ENCODE data around the gene CDK5RAP3. TPM values are rescaled to one million over a fixed set of nuclear protein-coding genes. Genes with fewer than 3 reads are reported as not detected.
"Not testable (repeated sequence)": the region's sequence is repeated elsewhere in the genome, so short reads cannot be mapped to it uniquely, and the experiment has no call there.

Gene CDK5RAP3
- polyA plus RNA-seq, 3 donors: 119 to 176 (median 156) TPM

DNA sequence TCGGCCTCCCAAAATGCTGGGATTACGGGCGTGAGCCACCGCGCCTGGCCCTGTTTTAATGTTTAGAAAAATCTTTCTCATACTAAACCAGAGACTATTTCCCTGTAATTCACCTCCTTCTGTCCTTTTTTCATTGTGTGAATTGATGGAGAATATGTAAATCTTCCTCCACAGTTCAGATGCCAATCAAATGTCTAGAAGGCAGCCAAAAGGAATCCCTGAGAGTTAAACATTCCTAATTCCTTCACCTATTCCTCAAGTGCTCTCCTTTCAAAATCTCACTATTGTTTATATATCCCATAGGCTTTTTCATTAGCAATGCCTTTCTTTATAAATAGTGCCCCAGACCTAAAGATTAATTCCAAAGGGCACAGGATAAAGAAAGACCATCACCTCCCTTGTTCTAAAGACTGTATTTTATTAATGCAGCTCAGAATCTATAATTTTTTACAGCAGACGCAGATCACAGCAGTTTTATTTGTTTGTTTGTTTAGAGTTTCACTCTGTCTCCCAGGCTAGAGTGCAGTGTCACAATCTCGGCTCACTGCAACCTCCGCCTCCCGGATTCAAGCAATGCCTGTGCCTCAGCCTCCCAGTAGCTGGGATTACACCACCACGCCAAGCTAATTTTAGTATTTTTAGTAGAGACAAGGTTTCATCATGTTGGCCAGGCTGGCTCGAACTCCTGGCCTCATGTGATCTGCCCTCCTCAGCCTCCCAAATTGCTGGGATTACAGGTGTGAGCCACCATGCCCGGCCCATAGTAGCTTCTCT lies 36.2 kb downstream of the CDK5RAP3 start:
- H3K27ac ChIP-seq (ENCODE audit: low read depth, low read length): no peak overlapping the region
- WGBS, 3 donors: 86 to 90% (median 86%) methylated on average over 12 of the region's 12 CpGs

DNA sequence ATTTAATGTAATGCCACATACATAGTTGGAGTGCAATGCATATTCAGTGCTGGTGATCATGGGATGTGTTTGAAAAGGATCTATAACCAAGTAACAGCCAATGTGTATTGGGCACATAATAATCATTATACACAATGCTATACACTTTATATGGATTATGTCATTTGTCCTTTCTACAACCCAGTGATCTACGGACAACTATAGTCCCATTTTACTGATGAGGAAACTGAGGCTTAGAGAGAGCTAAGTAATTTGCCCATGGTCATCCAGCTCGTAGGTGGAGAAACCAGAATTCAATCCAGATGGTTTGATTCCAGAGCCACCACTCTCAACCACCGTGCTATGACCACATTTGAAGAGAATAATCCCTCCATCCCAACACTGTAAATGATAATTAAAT lies 39.3 kb downstream of the CDK5RAP3 start:
- 82 to 95% (median 90%) methylated on average over 3 of the region's 3 CpGs for WGBS, 3 donors

DNA sequence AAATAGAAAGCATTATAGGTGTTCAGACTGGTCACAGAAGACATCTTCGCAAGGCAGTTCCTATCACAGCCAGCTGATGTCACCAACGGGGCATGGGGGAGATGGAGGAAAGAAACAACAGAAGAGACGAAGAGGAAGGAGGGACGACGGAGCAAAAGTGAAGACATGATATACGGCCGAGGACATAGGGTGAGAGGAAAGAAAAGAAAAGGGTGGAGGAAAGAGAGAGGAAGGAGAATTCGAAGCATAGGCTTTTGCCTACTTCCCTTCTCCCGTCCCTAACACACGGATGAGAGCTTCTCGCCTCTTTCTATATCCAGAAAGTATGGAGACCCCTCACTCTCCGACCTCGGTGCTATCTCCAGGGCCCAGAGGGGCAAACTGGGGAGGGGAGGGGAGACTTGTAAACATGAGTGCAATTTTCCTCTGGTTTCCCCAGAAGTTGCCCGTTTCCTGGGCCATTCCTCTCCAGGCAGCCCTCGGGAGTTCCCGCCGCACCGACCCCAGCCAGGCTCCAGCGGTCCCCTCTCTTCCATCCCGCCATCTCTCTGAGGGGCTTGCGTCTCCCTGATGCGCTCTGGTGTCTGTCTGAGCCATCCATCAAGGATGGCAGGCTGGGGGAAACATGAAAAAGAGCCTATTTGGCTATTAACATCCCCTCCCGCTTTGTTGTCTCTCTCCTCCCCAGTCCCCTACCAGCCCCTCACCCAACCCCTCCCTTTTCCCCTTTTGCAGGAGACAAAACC lies 40.7 kb downstream of the CDK5RAP3 start:
- no peak overlapping the region for H3K27ac ChIP-seq (ENCODE audit: low read depth, low read length)
- 7 to 12% (median 11%) methylated on average over 21 to 23 of the region's 23 CpGs for WGBS, 3 donors

More for the DNA sequence above, 39.3 kb downstream of the CDK5RAP3 start:
- no peak overlapping the region for H3K27ac ChIP-seq (ENCODE audit: low read depth, low read length)

DNA sequence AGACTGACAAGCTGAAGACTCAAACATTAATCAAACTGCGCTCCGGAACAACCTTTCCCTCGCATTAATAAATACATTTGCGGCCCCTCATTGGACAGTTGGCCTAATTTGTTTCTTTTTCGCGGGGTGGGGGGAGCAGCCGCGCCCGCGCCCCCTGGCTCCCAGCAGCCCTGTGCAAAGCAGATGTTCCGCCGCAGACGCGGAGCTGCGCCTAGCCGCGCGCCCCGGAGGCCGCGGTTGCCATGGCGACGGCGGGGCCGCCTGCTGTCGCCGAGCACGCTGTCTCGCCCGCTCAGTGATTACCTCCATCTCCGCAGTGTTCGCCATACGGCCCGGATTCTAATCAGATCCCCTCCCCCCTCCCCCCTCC lies 41.2 kb downstream of the CDK5RAP3 start:
- no peak overlapping the region for H3K27ac ChIP-seq (ENCODE audit: low read depth, low read length)
- 1 to 2% (median 1%) methylated on average over 34 of the region's 34 CpGs for WGBS, 3 donors

DNA sequence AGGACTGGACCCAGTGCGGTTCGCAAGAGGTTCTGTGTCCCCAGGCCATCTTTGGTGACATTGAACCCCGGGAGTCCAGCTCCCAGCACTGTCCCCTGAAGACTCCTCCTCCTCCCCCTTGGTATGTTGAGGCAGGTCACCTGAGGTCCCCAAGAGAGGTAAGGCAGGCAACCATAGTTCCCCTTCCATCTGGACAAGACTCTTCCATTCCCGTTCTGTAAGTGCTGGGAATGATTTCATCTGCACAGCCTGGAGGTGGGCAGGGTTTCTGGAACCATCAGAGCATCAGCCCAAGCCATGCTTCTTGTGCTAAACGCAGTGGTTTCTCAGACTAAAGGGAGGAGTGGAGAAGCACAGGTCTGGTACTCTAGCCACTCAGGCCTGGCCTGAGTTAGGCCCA lies 41.7 kb downstream of the CDK5RAP3 start:
- no peak overlapping the region for H3K27ac ChIP-seq (ENCODE audit: low read depth, low read length)
- WGBS, 3 donors: 38 to 47% (median 41%) methylated on average over 5 of the region's 5 CpGs

DNA sequence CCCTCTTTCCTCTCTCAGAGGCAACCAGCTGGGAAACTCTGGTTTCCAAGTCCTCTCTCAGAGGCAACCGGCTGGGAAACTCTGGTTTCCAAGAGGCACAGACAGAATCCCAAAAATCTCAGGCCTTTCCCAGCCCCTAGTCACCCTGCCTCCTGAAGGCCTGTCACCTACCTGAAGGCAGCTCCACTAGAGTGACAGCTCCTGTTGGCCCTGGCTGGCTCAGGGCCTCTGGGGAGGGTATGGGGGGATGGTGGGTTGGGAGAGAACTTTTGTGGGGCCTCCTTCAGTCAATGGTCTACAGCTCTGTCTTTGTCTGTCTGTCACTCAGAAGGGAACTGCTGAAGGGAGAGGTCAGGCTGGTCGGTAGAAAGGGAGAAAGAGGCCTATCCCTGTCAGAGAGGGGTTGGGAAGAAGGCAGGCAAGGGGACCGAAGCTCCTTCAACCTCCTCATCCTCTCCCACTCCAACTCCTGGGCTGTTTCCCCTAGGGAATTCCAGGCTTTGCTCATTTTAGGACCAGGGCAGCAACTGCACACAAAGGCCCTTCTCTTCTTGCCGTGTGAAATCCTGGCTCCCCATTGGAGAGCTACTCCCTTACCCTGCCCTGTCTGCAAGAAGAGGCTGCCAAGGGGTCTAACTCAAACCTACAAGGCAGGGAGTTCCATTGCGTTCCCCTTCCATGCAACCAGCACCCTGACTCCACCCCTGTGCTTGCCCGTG lies 43.1 kb downstream of the CDK5RAP3 start:
- H3K27ac ChIP-seq (ENCODE audit: low read depth, low read length): no peak overlapping the region
- WGBS, 3 donors: 72 to 89% (median 85%) methylated on average over 6 of the region's 6 CpGs

DNA sequence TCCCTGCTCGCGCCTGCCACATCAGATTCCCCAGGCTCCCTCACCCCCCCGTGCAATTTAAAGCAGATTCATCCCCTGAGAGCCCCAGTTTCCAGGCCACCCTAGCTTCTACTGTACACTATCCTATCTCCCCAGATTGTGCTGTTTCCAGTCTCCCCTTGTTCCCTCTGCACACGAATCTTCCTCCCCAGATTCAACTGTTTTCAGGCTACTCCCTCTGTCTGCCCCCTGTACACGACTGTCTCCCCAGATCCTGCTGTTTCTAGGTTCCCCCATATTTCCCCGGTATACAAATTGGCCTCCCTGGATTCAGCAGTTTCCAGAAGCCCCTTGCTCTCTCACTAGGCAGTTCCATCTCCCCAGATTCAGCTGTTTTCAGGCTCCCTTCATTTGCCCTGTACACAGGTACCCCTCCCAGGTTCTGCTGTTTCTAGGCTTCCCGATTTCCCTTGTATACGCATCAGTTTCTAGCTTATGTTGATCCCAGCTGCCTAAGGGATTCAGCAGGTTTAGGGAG lies 43.7 kb downstream of the CDK5RAP3 start:
- WGBS, 3 donors: 68 to 77% (median 72%) methylated on average over 8 of the region's 8 CpGs
- H3K27ac ChIP-seq (ENCODE audit: low read depth, low read length): no peak overlapping the region

DNA sequence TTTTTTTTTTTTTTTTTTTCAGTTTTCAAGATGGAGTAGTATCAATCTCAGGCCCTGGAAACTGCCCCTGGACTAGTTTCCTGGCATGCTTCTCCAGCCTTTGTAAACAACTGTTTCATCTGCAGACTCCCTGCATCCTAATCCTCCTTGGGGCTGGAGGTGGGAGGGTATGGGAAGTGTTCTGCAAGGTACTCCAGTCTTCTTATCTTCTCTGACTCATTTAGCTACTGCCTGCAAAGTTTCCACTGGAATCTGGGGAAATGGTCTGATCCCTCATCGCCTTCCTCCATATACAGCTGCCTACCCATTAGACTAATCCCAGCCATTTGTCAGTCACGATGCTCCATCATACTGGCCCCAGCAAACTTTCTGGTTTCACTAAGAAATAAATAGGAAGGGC lies 45.2 kb downstream of the CDK5RAP3 start:
- WGBS, 3 donors: 80 to 92% (median 81%) methylated on average over 2 of the region's 2 CpGs
- H3K27ac ChIP-seq (ENCODE audit: low read depth, low read length): no peak overlapping the region

DNA sequence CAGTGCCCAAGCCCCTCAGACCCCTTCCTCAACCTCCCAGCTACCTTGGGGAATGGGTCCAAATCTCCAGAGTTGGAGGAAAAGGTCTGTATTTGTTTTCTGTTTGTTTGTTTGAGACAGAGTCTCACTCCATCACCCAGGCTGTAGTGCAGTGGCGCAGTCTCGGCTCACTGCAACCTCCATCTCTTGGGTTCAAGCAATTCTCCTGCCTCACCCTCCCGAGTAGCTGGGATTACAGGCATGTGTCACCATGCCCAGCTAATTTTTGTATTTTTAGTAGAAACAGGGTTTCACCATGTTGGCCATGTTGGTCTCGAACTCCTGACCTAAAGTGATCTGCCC lies 46.9 kb downstream of the CDK5RAP3 start:
- not testable (repeated sequence) for H3K27ac ChIP-seq (ENCODE audit: low read depth, low read length)
- WGBS, 3 donors: 87 to 92% (median 90%) methylated on average over 4 of the region's 4 CpGs

DNA sequence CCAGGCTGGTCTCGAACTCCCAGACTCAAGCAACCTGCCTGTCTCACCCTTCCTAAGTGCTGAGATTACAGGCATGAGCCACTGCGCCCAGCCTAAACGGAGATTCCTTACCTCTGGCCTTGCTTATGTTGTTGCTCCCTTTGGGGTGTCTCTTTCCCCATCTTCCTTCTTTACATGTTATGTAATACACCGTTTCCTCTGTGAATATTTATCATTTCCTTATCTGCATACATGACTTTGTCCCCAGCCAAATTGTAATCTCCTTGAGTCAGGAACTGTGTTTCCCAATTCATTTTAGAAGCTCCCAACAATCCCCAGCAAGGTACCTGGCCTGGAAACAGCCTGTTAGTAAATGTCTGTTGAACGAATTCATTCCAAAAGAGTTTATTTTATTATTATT lies 51.0 kb downstream of the CDK5RAP3 start:
- no peak overlapping the region for H3K27ac ChIP-seq (ENCODE audit: low read depth, low read length)
- WGBS, 3 donors: 47 to 67% (median 51%) methylated on average over 5 of the region's 5 CpGs

DNA sequence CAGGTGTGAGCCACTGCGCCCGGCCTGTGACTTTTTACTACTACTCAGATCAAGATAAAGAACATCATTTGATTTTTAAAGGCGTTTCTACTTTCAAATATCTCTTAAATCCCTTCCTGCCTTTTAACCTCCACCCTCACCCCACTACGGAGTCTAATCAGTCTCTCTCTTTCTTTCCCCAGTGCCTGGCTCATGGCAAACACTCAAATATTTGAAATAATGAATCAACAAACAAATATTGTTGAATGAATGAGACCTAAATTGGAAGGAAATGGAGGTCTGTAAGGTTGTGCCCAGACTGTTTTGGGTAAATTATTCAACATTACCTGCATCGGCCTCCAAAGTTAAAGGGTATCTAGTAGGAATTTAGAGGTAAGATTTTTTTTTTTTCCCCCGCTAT lies 52.0 kb downstream of the CDK5RAP3 start:
- H3K27ac ChIP-seq (ENCODE audit: low read depth, low read length): no peak overlapping the region
- 50 to 59% (median 55%) methylated on average over 6 of the region's 6 CpGs for WGBS, 3 donors

DNA sequence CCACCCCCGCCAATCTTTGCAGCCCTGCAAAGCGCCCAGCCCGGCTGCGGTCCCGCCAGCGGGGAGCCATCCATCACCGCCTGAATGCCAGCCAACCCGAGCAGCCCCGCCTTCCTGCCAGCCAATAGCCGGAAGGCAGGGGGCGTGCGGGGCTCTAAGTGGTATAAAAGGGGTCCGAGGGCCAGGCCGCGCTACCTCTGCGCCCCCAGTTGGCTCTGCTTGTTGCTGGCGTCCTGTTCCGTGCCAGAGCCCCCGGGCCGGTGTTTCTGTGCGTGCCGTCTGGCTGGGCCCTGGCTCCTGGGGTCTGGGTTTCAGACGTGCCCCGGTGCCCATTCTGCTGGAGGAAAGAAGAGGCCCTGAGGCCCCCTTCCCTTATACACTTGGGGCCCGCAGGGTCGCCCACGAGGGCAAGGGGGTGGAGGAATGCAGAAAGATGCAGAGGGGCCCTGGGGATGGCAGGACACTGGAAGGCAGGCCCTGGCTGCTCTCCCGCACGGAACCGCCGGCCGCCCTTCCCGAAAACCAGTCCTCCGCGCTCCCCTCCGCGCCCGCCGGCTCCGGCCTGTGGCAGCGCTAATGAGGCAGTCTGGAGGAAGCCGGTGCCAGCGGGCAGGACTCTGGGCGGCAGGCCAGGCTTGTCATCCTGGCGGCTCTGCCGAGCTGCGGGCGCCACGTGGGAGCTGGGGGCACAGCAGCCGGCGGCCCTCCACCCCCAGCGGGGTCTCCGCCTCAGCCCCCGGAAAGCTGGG lies 52.7 kb downstream of the CDK5RAP3 start:
- 1 to 3% (median 1%) methylated on average over 45 to 54 of the region's 54 CpGs for WGBS, 3 donors
- H3K27ac ChIP-seq (ENCODE audit: low read depth, low read length): no peak overlapping the region

DNA sequence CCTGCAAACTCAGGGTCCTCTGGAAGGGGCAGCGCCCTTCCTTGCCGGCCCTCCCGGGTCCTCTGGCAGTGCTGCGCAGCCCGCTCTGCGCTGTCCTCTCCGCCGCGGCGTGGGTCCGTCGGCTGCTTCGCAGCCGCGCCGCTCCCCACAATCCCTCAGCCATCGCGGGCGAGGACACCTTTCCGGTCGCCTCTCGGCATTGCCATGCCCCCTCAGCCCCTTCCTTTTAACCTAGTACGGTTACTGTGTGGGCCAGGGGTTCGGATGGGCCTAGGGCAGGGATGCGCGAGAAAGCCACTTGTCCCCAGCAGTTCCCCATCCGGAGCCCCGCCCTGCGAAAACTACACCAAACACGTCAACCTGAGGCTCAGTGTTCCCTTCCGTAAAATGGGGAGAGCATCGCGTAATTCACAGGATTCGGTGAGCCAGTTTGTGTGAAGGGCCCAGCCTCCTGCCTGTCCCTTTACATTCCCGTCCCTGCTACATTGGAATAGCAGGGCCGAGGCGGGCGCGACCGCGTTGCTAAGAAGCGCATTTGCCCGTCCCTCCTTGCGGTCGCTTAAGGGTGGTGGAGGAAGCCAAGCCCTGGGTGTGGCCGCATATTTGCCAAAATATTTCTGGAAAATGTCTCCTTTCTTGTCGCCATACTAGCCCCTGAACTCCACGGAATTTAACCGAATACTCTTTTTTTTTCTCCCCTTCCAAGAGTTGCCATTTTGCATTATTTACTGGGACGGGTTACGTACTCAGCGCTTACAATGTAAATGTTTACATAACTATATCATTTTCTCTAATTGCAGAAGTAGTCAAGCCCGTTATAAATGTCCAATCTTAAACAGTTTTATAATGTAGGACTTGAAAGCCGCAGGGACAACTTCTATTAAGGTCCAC lies 53.5 kb downstream of the CDK5RAP3 start:
- WGBS, 3 donors: 1 to 2% (median 1%) methylated on average over 54 of the region's 54 CpGs
- no peak overlapping the region for H3K27ac ChIP-seq (ENCODE audit: low read depth, low read length)

DNA sequence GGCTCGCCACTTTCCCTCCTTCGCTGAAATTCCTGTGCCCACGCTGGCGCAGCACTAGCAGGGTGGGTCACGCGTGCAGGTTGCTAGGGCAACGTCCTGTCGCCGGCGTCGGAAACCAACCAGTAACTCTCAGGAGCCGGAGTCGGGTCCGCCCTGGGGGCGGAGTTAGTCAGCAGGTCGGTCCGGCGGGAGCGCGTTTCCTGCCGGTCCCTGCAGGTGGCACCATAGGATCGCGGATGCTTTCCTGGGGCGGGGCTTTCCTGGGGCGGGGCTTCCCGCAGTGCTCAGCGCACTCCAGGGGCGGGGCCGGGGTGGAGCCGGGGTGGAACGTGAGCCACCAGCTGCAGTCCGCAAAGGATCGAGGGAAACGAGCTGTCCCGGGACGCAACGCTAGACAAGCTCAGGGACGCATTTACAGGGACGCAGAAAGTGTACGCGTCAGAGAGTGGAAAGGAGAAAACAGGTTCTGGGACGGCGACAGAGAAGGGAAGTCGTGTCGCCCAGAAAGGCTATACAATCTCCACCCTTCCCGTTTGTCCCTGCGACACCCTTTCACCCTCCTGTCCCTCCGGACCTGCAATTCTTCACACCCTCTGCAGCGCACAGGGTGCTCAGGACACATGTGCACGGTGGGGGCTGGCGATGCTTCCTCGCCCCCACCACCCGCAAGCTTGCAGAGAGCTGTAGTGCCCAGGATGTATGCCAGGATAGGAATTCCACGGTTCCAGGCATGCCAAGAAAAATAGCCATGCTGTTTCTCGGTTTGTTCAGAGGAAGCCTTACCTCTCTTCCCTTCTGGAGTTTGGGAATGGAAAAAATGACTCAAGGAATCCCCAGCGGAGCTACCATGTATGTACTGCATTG lies 54.4 kb downstream of the CDK5RAP3 start:
- 0 to 1% (median 1%) methylated on average over 55 to 56 of the region's 56 CpGs for WGBS, 3 donors
- no peak overlapping the region for H3K27ac ChIP-seq (ENCODE audit: low read depth, low read length)

DNA sequence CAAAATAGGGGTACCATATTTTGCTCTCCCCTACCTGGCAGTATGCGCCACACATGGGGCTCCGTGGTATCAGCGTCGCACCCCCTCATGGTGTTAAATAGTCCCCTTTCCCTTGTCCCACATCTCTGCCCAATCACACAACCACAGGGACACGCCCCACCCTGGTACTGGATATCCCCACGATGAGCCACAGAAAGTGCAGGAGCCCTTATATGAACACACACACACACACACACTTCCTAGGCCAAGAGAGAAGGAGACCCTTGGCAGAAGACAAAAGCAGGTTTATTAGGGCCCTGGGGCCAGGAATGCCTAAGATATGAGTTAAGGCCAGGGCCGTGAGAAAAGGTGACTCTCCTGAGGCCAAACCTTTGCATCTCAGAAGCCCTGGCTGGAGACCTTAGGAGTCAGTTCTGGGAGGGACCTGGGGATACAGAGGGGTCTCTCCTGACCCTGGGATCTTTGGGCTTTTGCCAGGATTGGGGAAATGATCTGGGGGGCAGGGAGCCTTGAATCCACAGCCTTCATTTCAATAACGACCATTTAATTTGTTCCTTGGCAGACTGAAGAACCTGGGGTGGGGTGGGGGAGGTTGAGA lies 55.1 kb downstream of the CDK5RAP3 start:
- WGBS, 3 donors: 29 to 32% (median 29%) methylated on average over 8 of the region's 8 CpGs
- no peak overlapping the region for H3K27ac ChIP-seq (ENCODE audit: low read depth, low read length)

All from adipose tissue (tissue), 3 donors.